IPS-18c (cell line): ENCODE results near the gene GPATCH8.
A peak's percentile ranks its signal among the peaks of the same experiment; 100 is the strongest.
"Not testable (repeated sequence)": the region's sequence is repeated elsewhere in the genome, so short reads cannot be mapped to it uniquely, and the experiment has no call there.

Experiments
- H3K4me3 ChIP-seq: 2 replicates; pipeline ENCODE4 v1.7.0; 2013; ENCODE audit warnings: low read depth, mild to moderate bottlenecking, low read length, moderate library complexity; ENCODE audit not compliant: insufficient read depth
- H3K9me3 ChIP-seq: one replicate; pipeline ENCODE4 v1.6.1; 2013; ENCODE audit warnings: mild to moderate bottlenecking, low read length, moderate library complexity; ENCODE audit not compliant: control insufficient read depth, insufficient read depth

GPATCH8 gene

GRCh38 chr17:44503147-44504029, at the start of gene GPATCH8:
Gene GPATCH8 (minus strand): TSS chr17:44503406. CDS start chr17:44503370, 36 bp downstream.
- Histone ChIP-seq H3K9me3 (no peaks in the 10 kb centered on the region), H3K4me3 (peak within 1 kb of the TSS; percentile 90)

DNA sequence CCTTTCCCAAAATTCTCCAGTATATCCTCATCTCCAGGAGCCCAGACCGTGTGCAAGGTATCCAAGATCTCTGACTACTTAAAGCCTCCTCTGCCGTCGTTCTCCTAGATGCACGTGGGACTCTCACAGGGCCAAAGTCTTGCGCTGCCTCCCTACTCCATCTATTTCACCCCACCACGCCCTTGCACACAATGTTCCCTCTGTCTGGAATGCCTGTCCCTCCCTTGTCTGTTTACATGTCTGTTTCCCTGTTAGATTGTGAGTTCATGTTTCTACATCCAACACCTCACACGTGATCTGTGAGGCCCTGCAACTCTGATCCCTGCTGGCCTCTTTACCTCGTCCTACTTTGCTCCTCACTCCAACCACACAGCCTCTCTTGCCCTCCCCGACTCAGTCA, 49.2 kb upstream of the GPATCH8 start:
- H3K4me3 ChIP-seq = no peak overlapping the region
- H3K9me3 ChIP-seq = no peaks in the 10 kb centered on the region

DNA sequence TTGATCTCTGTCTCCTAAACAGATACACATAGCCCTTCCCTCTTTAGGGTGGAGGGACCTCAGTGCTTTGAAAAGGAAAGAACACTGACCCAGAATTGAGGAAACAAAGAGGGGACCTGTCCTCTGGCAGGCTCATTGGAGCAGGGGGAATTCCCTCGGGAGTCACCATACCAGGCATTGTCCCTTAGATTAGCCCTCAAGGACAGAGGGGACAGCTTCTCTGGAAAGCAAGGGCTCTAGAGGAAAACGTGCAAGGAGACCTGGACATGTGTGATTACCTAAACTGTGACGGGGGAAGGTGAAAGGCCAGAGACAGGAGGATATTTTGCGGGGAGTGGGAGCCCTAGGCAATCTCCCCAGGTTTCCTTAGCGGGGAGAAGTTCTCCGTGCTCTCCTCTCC, 46.5 kb upstream of the GPATCH8 start:
- H3K9me3 ChIP-seq = no peaks in the 10 kb centered on the region
- H3K4me3 ChIP-seq = no peak overlapping the region

DNA sequence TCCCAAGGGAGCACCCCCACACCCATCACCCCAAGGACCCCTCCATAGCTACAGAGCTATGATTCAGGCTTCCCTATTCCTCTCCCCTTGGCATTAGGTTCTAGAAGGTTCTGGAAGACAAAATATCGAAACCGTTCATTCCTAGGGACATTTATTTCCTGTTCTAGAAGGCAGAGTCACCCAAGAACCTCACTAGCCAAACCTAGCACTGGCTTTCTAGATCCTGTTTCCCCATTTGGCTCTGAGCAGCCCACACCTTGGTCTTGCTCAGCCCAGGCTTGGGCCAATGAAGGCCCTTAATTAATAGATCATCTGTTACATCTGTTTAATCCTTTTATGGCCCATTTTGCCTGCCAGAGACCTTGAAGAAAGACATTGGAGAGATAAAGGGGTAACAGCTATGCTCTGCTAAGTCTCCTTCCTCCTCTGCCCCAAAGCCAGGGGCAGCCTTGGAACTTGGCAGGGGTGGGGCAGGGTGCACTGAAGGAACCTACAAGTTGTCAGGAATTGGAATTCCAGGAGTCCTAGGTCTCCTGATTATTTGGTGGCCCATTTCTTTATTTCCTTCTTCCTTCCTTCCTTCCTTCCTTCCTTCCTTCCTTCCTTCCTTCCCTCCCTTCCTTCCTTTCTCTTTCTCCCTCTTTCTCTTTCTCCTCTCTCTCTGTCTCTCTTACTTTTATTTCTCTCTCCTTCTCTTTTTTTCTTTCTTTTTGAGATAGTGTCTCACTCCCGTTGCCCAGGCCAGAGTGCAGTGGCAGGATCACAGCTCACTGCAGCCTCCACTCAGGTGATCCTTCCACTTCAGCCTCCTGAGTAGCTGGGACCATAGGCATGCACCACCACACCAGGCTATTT, 45.4 kb upstream of the GPATCH8 start:
- no peaks in the 10 kb centered on the region for H3K9me3 ChIP-seq

DNA sequence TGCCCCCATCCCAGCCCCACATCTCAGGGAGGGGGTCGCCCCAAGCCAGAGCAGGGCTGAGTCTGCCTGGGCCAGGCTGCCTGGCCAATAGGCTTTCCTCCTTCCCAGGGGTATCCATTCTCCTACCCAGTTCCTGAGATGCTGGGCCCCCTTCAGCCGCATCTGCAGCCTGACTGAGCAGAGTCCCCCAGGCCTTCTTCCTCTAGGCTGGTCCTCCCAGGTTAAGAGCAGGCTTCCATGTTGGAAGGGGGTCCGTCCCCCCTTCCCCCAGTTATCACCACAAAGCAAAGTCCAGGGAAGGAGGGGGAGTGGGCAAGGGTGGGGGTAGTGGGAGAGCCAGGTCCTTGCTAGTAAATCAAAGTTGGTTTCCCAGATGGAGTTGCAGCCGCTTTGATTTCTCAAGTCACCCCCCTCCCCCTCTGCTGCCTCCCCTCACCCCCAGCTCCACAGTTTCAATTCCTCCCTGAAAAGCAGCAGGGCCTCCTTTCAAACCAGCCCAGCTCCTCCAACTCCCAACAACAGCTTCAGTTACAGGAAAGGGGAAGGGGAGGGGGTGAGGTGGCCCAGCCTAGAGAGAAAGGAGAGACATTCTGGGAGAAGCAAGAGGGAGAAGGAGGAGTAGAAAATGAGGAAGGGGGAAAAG, 44.5 kb upstream of the GPATCH8 start:
- Histone ChIP-seq H3K4me3 (no peak overlapping the region), H3K9me3 (no peaks in the 10 kb centered on the region)

More for the DNA sequence above, 45.4 kb upstream of the GPATCH8 start:
- no peak overlapping the region for H3K4me3 ChIP-seq

GRCh38 chr17:44546671-44547606, 43.7 kb upstream of the GPATCH8 start:
- Histone ChIP-seq H3K4me3 (no peak overlapping the region; the same call in 1 of the 2 replicates), H3K9me3 (no peaks in the 10 kb centered on the region)

- no peaks in the 10 kb centered on the region for H3K9me3 ChIP-seq
- peak overlapping the region; percentile 2 for H3K4me3 ChIP-seq
Measured at GRCh38 chr17:44543905-44544523, 40.8 kb upstream of the GPATCH8 start.

- Histone ChIP-seq H3K9me3 (no peaks in the 10 kb centered on the region), H3K4me3 (peak overlapping the region; percentile 2)
Measured at GRCh38 chr17:44543213-44543904, 40.2 kb upstream of the GPATCH8 start.

DNA sequence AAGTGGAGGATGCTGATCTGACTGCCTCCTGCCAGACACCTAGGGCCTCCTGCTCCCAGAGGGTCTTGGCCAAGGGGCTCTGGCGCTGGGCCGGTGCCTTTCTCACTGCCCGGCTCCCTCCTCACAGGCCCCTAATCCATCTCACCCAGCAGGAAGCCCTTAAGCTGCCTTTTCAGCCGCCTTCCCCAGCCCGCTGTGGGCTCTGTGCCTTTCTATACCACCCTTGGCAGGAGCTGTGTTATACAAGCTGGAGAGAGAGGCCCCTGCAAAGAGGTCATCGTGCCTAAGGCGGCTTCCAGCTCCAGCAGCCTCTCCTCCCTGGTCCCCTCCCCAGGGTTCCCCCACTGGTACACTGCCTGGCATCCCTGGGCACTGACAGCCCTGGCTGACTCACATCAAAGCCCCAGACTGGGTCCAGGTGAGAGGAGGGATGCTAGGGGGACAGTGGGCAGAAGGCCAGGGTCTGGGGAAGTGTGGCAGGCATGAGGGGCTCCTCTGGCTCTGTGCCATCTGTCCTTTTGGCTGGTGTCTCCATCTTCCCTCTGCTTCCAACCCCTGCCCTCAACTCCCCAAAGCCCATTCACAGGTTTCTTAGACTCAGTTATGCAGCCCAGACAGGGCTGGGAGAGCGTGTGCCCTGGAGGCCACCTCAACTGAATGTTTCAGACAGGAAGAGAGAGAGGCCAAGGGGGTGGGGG, 38.8 kb upstream of the GPATCH8 start:
- Histone ChIP-seq H3K4me3 (no peak overlapping the region; the same call in 1 of the 2 replicates), H3K9me3 (no peaks in the 10 kb centered on the region)

- H3K4me3 ChIP-seq = peak overlapping the region; percentile 22; the same call in 1 of the 2 replicates
Measured at GRCh38 chr17:44540246-44541084, 37.3 kb upstream of the GPATCH8 start.

DNA sequence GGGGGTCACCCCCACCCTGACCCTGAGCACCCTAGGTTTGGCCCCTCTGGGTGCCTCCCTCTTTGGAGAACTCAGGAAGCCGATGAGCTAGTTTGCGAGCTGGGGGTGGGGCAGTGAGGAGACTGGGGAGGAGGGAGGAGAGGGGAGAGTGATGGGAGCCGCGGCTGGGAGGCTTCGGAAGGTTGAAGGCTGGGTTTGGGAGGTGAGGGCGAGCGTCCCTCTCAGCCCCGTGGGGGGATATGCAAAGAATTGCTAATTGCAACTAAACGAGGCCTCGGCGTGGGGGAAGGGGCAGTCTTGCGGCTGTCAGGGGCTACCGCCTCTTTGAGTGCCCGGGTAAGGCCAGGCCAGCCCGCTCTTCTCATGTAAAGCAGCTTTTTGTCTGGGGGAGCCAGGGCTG, 36.5 kb upstream of the GPATCH8 start:
- Histone ChIP-seq H3K9me3 (no peaks in the 10 kb centered on the region), H3K4me3 (peak overlapping the region; percentile 22; the same call in 1 of the 2 replicates)

More at GRCh38 chr17:44540246-44541084, 37.3 kb upstream of the GPATCH8 start:
- H3K9me3 ChIP-seq = no peaks in the 10 kb centered on the region

- H3K9me3 ChIP-seq, H3K4me3 ChIP-seq: not testable (repeated sequence)
Measured at GRCh38 chr17:44537922-44538321, 34.7 kb upstream of the GPATCH8 start.

GRCh38 chr17:44536090-44536953, 33.1 kb upstream of the GPATCH8 start:
- Histone ChIP-seq H3K4me3 (no peak overlapping the region; the same call in 1 of the 2 replicates), H3K9me3 (peaks cover 2% of the 10 kb centered on the region)
